ENCODE data around the gene ZFX.
"Not testable (repeated sequence)": the region's sequence is repeated elsewhere in the genome, so short reads cannot be mapped to it uniquely, and the experiment has no call there.

The ZFX gene

DNA sequence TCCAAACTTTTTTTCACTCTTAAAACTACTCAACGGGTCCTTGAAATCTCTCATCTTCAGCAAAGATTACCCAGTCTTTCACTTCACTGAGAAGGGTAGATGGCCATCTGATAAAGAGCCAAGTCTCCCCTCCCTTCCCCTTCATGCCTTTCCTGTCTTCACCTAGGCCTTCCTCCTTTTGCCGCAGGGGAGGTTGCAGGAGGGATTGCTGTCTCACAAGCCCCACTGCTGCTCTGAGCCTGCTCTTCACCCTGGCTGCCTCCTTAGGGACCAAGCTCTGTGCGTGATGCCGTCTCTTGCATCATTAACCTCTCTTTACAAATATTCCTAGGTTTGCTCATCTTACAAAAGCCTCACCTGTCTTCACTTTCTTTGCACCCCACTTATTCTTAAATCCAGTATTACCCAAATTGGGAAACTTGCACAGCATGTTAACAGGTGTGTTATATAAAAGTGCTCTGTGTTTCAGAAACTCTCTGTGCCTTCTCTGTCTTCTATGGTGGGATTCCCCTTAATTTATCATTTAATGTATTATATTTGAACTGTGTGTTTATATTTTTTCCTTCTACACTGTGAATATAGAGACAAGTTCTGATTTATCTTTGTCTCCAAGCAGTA lies 3.8 kb downstream of the ZFX start:
- no peak for DNase-seq

DNA sequence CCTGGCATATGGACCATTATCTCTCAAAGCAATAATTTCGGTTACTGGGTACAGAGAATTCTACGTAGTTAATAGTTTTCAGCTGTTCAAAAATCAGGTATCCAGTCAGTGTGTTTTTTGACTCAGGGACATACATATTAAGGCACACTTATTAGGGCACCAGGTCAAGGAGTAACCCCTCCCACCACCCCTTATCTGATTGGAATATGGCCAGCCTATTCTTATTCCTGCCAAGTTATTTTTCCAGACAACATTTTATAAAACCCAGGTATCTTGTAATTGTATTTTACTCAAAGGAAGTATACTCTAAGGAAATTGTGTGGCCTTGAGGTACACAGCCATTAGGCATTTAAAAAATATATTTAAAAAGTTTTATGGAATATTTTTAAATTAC lies 4.3 kb downstream of the ZFX start:
- DNase-seq, result no peak

DNA sequence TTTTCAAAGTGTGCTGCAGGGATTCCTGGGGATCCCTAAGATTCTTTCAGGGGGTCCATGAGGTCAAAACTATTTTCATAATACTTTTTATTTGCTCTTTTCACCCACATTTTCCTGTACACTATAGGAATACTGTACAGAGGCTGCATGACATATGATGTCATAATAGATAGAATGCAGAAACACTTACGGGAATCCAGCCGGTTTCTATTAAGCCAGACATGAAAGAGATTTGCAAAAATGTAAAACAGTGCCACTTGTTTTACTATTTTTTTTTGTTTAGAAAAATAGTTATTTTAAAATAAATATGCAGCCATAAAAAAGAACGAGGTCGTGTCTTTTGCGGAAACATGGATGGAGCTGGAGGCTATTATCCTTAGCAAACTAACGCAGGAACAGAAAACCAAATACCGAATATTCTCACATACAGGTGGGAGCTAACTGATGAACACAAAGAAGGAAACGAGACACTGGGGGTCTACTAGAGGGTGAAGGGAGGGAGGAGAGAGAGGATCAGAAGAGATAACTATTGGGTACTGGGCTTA lies 5.0 kb downstream of the ZFX start:
- DNase-seq, result no peak

DNA sequence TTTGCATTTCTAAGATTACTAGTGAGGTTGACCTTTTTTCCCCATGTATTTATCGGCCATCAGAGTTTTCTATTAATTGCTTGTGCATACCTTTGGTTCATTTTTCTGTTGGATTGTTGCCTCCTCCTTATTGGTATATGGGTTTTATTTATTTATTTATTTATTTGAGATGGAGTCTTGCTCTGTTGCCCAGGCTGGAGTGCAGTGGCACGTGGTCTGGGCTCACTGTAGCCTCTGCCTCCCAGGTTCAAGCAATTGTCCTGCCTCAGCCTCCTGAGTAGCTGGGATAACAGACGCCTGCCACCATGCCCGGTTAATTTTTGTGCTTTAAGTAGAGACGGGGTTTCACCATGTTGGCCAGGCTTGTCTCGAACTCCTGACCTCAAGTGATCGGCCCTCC lies 6.2 kb downstream of the ZFX start:
- not testable (repeated sequence) for DNase-seq

DNA sequence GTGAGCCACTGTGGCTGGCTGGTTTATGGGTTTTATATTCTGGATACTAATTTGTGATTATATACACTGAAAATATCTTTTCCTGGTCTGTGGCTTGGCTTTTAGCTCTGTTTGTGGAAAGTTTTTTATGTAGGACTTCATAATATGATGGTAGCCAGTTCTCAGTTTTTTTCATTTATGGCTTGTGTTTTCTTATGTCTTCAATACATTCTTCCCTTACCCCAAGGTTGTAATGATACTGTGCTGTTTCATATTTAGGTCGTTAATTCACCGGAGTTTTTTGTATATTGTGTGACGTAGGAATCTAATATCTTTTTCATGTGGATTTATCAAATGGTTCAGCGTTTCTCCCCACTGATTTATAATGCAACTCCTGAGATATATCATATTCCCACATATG lies 6.6 kb downstream of the ZFX start:
- DNase-seq, result no peak

DNA sequence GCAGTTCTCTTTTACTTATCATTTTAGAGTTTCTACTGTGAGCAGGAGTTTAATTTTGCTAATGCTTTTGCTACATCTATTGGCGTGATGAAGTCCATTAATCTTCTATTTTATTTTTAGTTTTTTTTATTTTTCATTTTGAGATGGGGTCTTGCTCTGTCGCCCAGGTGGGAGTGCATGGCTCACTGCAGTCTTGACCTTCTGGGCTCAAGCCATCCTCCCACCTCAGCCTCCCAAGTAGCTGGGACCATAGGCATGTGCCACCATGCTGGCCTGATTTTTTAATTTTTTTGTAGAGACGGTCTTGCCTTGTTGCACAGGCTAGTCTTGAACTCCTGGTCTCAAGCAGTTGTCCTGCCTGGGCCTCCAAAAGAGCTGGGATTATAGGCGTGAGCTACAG lies 9.4 kb downstream of the ZFX start:
- DNase-seq, result no peak

DNA sequence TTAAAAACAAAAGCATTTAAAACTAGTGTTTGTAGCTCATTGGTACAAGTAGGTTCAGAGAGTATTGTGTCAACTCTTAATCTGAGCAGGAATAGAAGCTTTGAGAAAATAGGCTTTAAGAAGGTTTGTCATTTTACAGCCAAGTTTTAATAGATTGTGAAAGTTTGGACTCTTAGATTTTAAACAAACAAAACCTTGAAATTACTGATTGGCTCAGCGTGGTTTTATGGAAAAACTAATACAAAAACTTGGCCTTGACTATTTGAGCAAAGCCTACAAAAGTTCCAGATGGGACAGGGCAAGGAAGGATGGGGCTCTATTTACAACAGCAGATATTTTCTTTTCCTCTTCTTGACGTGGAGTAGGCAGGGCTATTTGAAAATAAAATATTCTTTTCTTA lies 16.5 kb downstream of the ZFX start:
- DNase-seq, result no peak

DNA sequence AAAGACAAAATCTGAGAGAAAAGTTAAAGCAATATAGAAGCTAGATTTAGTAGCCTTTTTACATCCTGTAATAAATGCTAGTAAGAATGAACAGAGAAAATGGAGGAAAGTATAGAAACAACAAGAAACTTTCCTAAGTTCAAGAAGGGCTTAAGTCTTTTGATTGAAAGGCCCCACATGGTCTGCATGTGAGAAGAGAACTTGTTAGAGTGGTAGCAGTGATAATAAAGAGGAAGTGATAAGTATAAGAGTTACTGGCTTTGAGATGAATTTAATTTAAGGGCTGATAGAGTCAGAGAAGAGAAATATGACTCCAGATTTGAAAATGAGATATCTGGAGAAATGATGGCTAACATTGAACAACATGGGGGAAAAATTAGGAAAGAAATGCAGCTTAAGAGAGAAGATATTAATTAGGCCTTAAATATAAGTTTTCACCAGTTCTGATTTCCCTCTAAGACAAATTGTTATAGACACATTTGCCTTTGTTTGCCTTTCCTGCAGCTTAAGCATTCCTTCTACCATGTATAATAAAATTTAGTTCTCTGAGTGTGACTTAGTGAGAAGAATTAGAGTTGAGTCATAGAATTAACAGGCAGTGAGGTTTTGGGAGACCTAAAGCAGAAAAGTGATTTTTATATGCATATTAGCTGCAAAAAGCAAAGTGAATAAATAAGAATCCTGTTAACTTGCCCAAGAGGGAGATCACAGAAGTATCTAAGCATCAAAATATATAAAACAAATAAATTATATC lies 18.4 kb downstream of the ZFX start:
- DNase-seq, result no peak

DNA sequence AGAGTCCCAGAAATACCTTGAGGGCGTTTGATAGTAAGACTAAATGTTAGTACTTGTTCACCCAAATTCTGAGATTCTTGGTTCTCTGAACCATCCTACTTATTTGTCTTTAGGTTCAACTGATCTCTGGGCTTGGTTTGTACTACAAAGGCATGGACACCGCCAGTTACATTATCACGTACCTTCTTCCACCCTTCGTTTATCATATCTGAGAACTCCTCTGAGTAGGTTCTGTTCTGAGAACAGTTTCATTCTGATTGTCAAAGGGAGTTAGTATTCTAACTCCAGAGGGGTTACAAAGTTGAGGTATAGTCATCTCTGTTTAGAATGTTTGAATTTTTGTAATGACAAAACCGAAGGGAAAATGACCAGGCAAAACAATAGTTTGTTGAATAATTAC lies 19.3 kb downstream of the ZFX start:
- DNase-seq, result no peak

DNA sequence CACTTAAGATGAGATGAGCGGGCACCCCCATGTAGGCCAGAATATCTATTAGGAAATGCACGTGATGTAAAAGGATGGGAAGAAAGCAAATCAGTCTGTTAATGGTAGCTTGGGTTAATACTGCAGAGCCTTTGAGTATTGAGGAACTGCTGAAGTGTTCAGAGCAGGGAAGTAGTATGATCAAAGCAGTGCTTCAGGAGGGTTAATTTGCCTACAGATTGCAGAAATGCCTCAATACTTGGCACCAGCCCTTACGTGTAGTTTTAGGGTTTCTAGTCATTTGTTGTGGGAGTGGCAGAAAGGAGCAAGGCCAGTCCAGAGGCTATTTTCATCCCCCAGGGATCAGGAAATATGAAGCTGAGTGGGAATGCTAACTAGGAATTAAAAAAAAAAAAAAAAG lies 19.7 kb downstream of the ZFX start:
- DNase-seq, result no peak

DNA sequence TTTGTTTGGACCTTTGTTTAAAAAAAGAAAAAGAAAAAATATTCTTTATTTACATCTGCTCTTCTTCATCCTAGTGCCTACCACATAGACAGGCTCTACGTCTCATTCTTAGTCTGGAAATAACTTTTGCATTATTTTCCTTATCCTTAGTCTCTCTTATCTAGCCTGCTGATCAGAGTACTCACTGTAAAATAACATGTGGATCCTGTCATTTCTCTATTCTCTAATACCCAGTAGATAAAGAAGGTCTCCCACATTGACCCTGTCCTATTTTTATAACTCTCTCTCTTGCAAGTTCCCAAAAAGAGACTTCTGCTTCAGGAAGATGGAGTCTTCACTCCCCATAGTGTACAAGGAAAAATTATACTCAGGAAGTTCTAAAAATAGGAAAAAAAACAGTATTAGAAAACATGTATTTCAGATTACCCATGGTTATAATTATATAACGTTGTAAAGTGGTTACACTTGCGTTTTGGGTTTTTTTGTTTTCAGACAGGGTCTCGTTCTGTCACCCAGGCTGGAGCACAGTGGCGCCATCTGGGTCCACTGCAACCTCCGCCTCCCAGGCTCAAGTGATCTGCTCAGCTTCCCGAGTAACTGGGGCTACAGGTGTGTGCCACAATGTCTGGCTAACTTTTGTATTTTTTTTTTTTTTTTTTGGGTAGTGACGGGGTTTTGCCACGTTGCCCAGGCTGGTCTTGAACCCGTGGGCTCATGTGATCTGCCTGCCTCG lies 23.8 kb downstream of the ZFX start:
- DNase-seq, result no peak

DNA sequence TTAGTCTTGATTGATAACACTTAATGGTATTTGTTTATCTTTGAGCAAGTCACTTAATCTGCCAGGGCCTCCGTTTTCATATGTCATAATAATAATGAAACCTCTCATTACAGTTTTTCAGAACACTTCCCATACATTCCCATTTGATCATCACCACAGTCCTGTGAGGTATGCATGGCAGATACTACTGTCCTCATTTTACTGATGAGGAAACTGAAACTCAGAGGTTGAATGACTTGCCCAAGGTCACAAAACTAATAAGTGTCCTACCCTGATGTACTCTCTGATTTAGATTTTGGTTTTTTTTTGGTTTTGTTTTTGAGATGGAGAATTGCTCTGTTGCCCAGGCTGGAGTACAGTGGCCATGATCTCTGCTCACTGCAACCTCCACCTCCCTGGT lies 25.7 kb downstream of the ZFX start:
- DNase-seq, result no peak

DNA sequence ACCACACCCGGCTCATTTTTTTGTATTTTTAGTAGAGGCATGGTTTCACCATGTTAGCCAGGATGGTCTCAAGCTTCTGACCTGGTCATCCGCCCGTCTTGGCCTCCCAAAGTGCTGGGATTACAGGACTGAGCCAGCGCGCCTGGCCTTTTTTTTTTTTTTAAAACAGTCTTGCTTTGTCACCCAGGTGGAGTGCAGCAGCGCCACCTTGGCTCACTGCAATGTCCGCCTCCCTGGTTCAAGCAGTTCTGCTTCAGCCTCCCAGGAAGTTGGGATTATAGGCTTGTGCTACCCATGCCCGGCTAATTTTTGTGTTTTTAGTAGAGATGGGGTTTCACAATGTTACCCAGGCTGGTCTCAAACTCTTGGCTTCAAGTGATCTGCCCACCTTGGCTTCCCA lies 28.9 kb downstream of the ZFX start:
- DNase-seq, result no peak

DNA sequence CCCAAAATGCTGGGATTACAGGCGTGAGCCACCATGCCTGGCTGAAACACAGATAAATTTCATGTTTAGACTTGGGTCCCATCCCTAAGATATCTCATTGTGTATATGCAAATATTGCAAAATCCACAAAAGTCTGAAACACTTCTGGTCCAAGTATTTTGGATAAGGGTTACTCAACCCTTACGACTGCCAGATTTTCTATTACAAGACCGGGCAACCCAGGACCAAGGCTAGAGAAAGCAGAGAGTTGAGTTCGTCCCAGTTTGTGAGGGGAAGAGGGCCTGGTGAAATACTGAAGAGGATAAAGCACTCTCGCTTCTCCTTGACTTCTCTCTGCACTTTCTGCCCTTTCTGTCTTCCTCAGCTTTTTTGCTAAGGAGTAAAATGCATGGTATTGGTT lies 34.5 kb downstream of the ZFX start:
- DNase-seq, result no peak

DNA sequence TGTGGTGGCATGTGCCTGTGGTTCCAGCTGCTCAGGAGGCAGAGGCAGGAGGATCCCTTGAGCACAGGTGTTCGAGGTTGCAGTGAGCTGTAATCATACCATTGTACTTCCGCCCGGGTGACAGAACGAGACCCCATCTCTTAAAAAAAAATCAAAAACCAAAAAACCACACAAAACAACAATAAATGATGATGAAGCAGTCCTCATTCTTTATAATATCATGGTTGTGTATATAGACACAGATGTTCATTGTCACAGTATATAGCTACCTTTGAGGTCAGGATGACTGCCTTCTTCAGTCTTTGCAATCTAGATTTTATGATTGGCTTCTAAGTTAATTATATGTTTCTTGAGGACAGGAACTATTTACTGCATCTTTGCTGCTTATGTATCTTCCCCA lies 37.0 kb downstream of the ZFX start:
- no peak for DNase-seq

DNA sequence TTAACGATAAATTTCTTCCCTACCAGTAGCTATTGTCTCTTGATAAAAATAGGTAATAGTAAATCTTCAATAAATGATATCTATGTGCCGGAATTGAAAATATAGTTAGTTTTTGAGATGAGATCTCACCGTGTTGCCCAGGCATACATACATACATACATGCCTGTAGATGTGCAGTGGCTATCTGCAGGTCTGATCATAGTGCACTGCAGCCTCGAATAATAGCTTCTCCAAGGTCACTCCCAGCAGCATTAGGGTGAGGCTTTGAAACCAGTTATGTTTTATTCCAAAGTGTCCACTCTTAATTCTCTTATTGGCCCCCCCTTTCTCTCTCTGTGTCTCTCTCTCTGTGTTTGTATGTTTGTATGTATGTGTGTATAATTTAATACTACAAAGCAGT lies 37.5 kb downstream of the ZFX start:
- no peak for DNase-seq

DNA sequence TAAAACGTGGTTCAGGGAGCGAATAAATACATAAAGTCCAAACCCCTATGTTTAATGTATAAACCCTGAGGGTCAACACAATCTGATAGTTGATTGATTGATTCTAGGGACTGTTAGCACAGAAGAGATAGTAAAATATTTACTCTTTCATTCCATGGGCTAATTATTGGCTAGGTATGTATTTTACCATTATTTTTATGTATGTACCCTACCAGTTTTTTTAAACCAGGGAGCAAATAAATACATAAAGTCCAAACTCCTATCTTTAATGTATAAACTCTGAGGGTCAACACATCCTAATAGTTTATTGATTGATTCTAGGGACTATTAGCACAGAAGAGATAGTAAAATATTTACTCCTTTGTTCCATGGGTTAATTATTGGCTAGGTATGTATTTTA lies 40.0 kb downstream of the ZFX start:
- DNase-seq, result no peak

DNA sequence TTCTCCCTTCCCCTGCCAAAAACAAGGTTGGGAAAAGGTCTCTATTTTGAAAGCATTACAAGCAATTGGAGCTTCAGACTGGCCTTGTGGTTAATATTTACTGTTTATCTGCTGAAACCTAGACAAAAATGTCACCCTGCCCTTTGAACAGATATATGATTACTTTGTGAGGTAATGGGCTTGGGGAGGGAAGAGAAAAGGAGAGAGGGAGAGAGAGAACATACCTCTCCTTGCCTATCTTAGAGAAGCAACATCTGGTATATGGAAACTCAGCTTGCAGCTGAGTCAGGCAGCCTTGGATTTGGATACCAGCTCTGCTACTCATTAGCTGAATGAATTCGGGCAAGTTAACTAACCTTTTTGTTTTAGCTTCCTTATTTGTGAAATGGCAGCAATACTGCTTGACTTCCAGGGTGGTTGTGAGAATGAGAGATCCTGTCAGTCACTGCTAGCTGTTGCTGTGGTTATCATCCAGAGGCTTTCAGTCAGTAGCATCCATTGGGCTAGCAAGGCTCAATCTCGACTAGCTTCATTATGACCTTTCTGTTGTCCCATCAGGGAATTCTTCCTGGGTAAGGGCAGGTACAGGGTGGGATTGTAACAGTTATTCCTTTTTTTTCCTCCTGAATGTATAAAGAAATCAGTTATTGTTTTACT lies 41.1 kb downstream of the ZFX start:
- no peak for DNase-seq

DNA sequence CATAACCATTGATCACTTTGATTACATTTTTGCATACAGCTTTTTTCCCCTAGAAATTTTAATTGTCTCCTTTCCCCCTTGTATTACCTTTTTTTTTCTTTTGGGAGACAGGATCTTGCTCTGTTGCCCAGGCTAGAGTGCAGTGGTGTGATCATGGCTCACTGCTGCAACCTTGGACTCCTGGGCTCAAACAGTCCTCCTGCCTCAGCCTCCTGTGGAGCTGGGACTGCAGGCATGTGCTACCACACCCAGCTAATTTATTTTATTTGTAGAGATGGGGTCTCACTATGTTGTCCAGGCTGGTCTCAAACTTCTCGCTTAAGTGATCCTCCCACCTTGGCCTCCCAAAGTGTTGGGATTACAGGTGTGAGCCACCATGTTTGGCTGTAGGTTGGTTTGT lies 47.0 kb downstream of the ZFX start:
- DNase-seq, result no peak

DNA sequence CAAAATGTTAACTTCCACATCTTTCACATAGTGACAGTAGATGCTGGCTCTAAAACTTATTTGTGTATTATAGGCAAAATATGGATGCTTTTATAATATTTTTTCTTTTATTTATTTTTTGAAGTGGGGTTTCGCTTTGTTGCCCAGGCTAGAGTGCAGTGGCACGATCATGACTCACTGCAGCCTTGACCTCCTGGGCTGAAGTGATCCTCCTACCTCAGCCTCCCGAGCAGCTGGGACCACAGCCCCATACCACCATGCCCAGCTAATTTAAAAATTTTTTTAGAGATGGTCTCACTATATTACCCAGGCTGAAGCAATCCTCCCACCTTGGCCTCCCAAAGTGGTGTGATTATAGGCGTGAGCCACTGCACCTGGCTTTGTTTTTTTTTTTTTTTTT lies 48.6 kb downstream of the ZFX start:
- DNase-seq, result no peak

DNA sequence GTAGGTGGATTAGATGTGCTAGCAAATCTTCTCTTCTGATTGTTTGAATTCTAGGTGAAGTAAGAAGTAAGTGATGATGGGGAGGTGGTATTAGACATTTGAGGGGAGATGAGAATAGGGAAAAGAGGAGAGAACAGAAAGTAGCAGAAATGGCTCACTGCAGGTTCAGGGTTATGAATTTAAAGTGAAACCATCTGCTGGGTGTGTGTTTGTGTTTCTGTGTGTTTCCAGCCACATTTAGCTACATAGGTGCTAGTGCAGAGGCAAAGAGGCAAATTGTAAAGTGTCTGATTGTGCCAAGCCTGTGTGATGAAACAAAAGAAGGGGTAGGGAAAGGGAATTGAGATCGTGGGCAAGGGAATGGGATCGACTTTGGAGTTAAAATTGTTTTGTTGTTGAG lies 50.6 kb downstream of the ZFX start:
- no peak for DNase-seq

DNA sequence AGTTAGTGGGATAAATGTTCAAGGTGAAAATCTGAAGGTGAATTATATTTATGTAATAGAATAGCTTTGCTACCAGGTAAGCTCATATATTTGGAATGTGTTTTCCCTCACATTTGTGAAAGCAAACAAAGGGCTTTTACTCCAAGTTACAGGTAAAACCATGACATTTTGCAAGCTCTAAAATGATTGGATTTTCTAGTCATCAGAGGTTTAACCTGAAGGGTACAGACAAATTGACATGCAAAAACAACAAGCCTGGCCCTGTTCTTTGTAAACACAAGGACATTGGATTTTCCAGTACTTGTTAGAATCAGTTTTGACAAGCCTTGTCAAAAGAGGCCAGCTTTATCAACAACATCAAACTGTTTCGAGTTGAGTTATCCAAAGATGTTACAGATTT lies 51.7 kb downstream of the ZFX start:
- DNase-seq, result no peak

DNA sequence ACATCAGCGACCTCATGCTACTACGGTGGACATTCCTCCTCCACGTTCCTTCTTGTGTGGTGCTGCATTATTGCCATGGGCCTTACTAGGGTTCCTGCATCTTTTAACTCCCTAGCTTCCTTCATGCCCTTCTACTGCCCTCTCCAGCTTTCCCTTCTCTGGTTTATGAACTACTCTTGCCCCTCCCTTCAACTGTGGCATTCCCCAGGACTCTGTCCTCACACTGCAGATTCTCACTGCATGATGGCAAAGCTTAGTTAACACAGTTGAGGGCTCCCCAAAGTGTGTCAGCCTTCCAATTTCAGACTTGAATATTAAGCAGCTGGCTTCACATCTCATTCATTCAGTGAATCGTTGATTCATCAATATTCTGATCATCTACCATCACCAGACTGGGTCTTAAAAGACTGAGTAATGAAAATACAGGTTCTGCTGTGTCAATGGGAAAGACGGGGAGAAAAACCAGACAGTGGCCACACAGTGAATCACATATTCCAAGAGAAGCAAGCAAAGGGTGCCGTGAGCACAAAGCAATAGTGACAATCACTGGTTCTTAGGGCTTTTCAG lies 53.0 kb downstream of the ZFX start:
- no peak for DNase-seq
